Uterus (tissue), 4 donors: Measurements from ENCODE around the gene ARL6IP4. TPM values are rescaled to one million over a fixed set of nuclear protein-coding genes. Genes with fewer than 3 reads are reported as not detected.
"Not testable (repeated sequence)": the region's sequence is repeated elsewhere in the genome, so short reads cannot be mapped to it uniquely, and the experiment has no call there.

Experiments
- DNase-seq, 2 donors: peaks; one replicate each; pipeline ENCODE4 v3.0.0-alpha.2; 2019 to 2020
- H3K27ac ChIP-seq, 2 donors: fragments of 200-600 bp; sonication (generic); 1 replicate in 1 of 2; 2 replicates in 1 of 2; pipeline ENCODE4 v1.5.1; 2016 to 2018
- H3K27me3 ChIP-seq, 2 donors: fragments of 200-600 bp; sonication (generic); one replicate each; pipeline ENCODE4 v1.5.1; 2018 to 2019; ENCODE audit warnings: control low read depth in 1 of 2
- H3K36me3 ChIP-seq, 2 donors: fragments of 200-600 bp; sonication (generic); one replicate each; pipeline ENCODE4 v1.5.1; 2019; ENCODE audit warnings: control low read depth in 1 of 2
- H3K4me1 ChIP-seq, 2 donors: fragments of 200-600 bp; sonication (generic); one replicate each; pipeline ENCODE4 v1.5.1; 2018 to 2019; ENCODE audit warnings: control low read depth in 1 of 2
- H3K4me3 ChIP-seq, 2 donors: fragments of 200-600 bp; sonication (generic); 1 replicate in 1 of 2; 2 replicates in 1 of 2; pipeline ENCODE4 v1.5.1; 2018 to 2019; ENCODE audit warnings: mild to moderate bottlenecking in 1 of 2
- H3K9me3 ChIP-seq, 2 donors: fragments of 200-600 bp; sonication (generic); one replicate each; pipeline ENCODE4 v1.5.1; 2019; ENCODE audit warnings: control low read depth in 1 of 2
- CTCF ChIP-seq, 4 experiments: fragments of 200-600 bp in 2 of 4; fragments of 450-650 bp in 2 of 4; sonication (generic) in 2 of 4; IDR thresholded peaks; one replicate each; pipeline ENCODE4 v1.5.1; 2016 to 2019; ENCODE audit warnings: antibody characterized with exemption in 4 of 4, mild to moderate bottlenecking in 2 of 4, moderate library complexity in 1 of 4
- POLR2A ChIP-seq, 2 donors: fragments of 450-650 bp; IDR thresholded peaks; one replicate each; pipeline ENCODE4 v1.6.1; 2016; ENCODE audit warnings: antibody characterized with exemption in 2 of 2, mild to moderate bottlenecking in 1 of 2, moderate library complexity in 1 of 2
- intact Hi-C: fragments of 100-400 bp; cut with DNase I; formaldehyde crosslinking; loops from one replicate; pipeline ENCODE4 v1.15.1; 2023; ENCODE audit warnings: low total_unique reads
- total RNA-seq, 4 donors: library from RNA; depleted of rRNA in 3 of 4; stranded (reverse); fragments of >200 nt in 3 of 4; gene quantifications; one replicate each; pipeline versions ENCODE4 v1.1.0 to v1.2.4, GENCODE V29; 2014 to 2023
- donor health status: DM: yes; HTN: yes; CAD: no.

The ARL6IP4 gene
- total RNA-seq, 4 donors from 2014 or later, result 85.9 to 314 (median 207) TPM

- TF ChIP-seq CTCF (IDR thresholded peaks at IDR 0.05) (no peak), POLR2A (IDR thresholded peaks at IDR 0.05) (no peak)
- Histone ChIP-seq H3K27ac (no peak overlapping the region), H3K27me3 (no peaks in the 10 kb centered on the region), H3K4me3 (no peak overlapping the region), H3K9me3 (no peaks in the 10 kb centered on the region), H3K36me3 (no peaks in the 10 kb centered on the region), H3K4me1 (no peaks in the 10 kb centered on the region)
- intact Hi-C loops, result no loop called here
- no peak for DNase-seq
Measured at GRCh38 chr12:123013185-123014095, 33.0 kb downstream of the ARL6IP4 start.

DNA sequence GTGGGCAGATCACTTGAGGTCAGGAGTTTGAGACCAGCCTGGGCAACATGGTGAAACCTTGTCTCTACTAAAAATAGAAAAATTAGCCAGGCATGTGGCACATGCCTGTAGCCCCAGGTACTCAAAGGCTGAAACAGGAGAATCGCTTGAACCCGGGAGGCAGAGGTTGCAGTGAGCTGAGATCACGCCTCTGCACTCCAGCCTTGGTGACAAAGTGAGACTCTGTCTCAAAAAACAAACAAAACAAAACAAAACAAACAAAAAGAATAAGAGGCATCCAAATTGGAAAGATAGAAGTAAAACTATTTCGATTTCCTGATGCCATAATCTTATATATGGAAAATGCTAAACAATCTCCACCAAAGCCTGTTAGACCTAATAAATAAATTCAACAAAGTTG is 34.0 kb downstream of the ARL6IP4 start:
- H3K27ac ChIP-seq, H3K9me3 ChIP-seq, H3K27me3 ChIP-seq, DNase-seq, intact Hi-C loops, H3K36me3 ChIP-seq, H3K4me3 ChIP-seq, H3K4me1 ChIP-seq: not testable (repeated sequence)

GRCh38 chr12:123017753-123018152 is 37.3 kb downstream of the ARL6IP4 start:
- no peaks in the 10 kb centered on the region for H3K36me3 ChIP-seq
- H3K9me3 ChIP-seq, result no peaks in the 10 kb centered on the region
- no peak overlapping the region for H3K4me3 ChIP-seq
- intact Hi-C loops, result no loop called here
- H3K27me3 ChIP-seq, result no peaks in the 10 kb centered on the region
- TF ChIP-seq POLR2A (IDR thresholded peaks at IDR 0.05) (no peak), CTCF (IDR thresholded peaks at IDR 0.05) (no peak)
- H3K4me1 ChIP-seq, result no peaks in the 10 kb centered on the region
- no peak for DNase-seq
- no peak overlapping the region for H3K27ac ChIP-seq

DNA sequence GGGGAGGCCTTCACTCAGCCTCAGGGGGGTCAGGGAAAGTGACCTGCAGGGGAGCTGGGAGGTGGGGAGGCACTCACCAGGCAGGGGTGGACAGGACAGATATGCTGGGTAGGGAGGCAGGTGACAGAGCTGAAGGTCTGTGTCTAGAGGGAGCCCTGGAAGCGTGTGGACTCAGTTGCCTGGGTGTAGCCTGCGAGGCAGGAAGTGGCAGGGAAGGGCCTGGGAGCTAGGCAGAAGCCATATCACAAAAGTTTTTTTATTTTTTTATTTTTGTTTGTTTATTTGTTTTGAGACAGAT is 39.3 kb downstream of the ARL6IP4 start:
- intact Hi-C loops, result no loop called here
- H3K27me3 ChIP-seq, result no peaks in the 10 kb centered on the region
- no peaks in the 10 kb centered on the region for H3K4me1 ChIP-seq
- no peak overlapping the region for H3K27ac ChIP-seq
- no peaks in the 10 kb centered on the region for H3K36me3 ChIP-seq
- H3K4me3 ChIP-seq, result no peak overlapping the region
- DNase-seq, result no peak
- TF ChIP-seq POLR2A (IDR thresholded peaks at IDR 0.05) (no peak), CTCF (IDR thresholded peaks at IDR 0.05) (no peak)
- H3K9me3 ChIP-seq, result no peaks in the 10 kb centered on the region

GRCh38 chr12:123021688-123022604 is 41.5 kb downstream of the ARL6IP4 start:
- no peaks in the 10 kb centered on the region for H3K4me1 ChIP-seq
- H3K27me3 ChIP-seq, result no peaks in the 10 kb centered on the region
- TF ChIP-seq POLR2A (IDR thresholded peaks at IDR 0.05), result no peak
- DNase-seq, result no peak
- H3K36me3 ChIP-seq, result no peaks in the 10 kb centered on the region
- H3K27ac ChIP-seq, result no peak overlapping the region
- no peaks in the 10 kb centered on the region for H3K9me3 ChIP-seq
- intact Hi-C loops, result no loop called here
- H3K4me3 ChIP-seq, result no peak overlapping the region

DNA sequence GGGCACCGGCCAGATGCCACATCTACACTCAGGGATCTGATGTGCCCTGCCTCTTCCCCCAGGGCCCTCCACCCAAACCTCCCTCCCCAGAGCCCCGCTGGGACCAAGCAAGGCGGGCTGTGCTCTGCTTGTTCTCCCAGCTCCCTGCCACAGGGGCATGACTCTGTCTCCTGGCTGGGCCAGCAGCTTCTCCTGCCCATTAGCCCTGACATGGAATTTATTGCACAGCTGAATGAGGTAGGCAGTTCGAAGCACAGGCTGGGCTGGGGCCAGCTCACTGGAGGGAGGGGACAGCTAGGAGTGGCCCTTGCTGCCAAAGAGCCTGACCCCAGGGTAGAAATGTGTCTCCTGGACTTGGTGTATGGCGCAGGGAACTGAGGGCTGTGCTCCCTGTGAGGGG is 42.4 kb downstream of the ARL6IP4 start:
- Histone ChIP-seq H3K4me1 (no peaks in the 10 kb centered on the region), H3K9me3 (no peaks in the 10 kb centered on the region), H3K27me3 (no peaks in the 10 kb centered on the region), H3K36me3 (no peaks in the 10 kb centered on the region), H3K4me3 (no peak overlapping the region), H3K27ac (no peak overlapping the region)
- intact Hi-C loops, result no loop called here
- TF ChIP-seq CTCF (IDR thresholded peaks at IDR 0.05) (no peak), POLR2A (IDR thresholded peaks at IDR 0.05) (no peak)
- DNase-seq, result no peak
